Smooth muscle cell (in vitro differentiated cells): ENCODE data around the gene PGAP3. TPM values are rescaled to one million over a fixed set of nuclear protein-coding genes. Genes with fewer than 3 reads are reported as not detected.

Experiments
- DNase-seq: peaks from one replicate; lab custom pipeline; 2025; ENCODE audit not compliant: unreplicated experiment; lab: John Stamatoyannopoulos, UW
- H2AFZ ChIP-seq: fragments of 200-600 bp; sonication (generic); 2 replicates; pipeline ENCODE4 v1.6.0; 2016; ENCODE audit warnings: antibody characterized with exemption, low read depth, mild to moderate bottlenecking
- H3F3A ChIP-seq: fragments of 200-600 bp; sonication (generic); 2 replicates; pipeline ENCODE4 v1.6.0; 2017; ENCODE audit warnings: antibody characterized with exemption, low read depth
- H3K27ac ChIP-seq: fragments of 200-600 bp; sonication (generic); 2 replicates; pipeline ENCODE4 v1.5.1; 2016; ENCODE audit warnings: low read depth, mild to moderate bottlenecking
- H3K27me3 ChIP-seq: fragments of 200-600 bp; sonication (generic); 2 replicates; pipeline ENCODE4 v1.6.1; 2016; ENCODE audit warnings: low read depth, mild to moderate bottlenecking
- H3K36me3 ChIP-seq: fragments of 200-600 bp; sonication (generic); 2 replicates; pipeline ENCODE4 v1.5.1; 2016; ENCODE audit warnings: low read depth
- H3K4me1 ChIP-seq: fragments of 200-600 bp; sonication (generic); 2 replicates; pipeline ENCODE4 v1.5.1; 2016; ENCODE audit warnings: low read depth
- H3K4me2 ChIP-seq: fragments of 200-600 bp; sonication (generic); 2 replicates; pipeline ENCODE4 v1.6.0; 2016; ENCODE audit warnings: mild to moderate bottlenecking
- H3K4me3 ChIP-seq: fragments of 200-600 bp; sonication (generic); 2 replicates; pipeline ENCODE4 v1.5.1; 2016; ENCODE audit warnings: mild to moderate bottlenecking
- H3K79me2 ChIP-seq: fragments of 200-600 bp; sonication (generic); 2 replicates; pipeline ENCODE4 v1.6.0; 2016; ENCODE audit warnings: low read depth, mild to moderate bottlenecking
- H3K9ac ChIP-seq: fragments of 200-600 bp; sonication (generic); 2 replicates; pipeline ENCODE4 v1.6.0; 2016; ENCODE audit warnings: low read depth
- H3K9me3 ChIP-seq: fragments of 200-600 bp; sonication (generic); replicated peaks from 2 replicates; pipeline ENCODE4 v1.5.1; 2016; ENCODE audit warnings: low read depth
- H4K20me1 ChIP-seq: fragments of 200-600 bp; sonication (generic); 2 replicates; pipeline ENCODE4 v1.6.0; 2016; ENCODE audit warnings: low read depth
- WGBS: methylation state at CpG from one replicate; pipeline ENCODE4 v1.1.7; 2016; ENCODE audit warnings: low lambda C conversion rate; 5-methylcytosine and 5-hydroxymethylcytosine counted together
- polyA plus RNA-seq: library from polyadenylated mRNA; unstranded; fragments of >200 nt; fragmentation: Nextera tagmentation; extraction: Ambion mirVana; gene quantifications from 2 replicates; pipeline ENCODE4 v1.2.1, GENCODE V29; 2016
- total RNA-seq: library from RNA; depleted of rRNA; stranded (reverse); fragments of >200 nt; gene quantifications from 2 replicates; pipeline ENCODE4 v1.2.3, GENCODE V29; 2014
- TF ChIP-seq, protein P1 (sequence below): fragments of 200-600 bp; sonication (generic); IDR thresholded peaks from 2 replicates; pipeline ENCODE4 v1.5.1; 2017; ENCODE audit warnings: borderline replicate concordance, mild to moderate bottlenecking, antibody characterized with exemption; ENCODE audit not compliant: insufficient read depth, poor library complexity, severe bottlenecking

PGAP3 gene
- total and polyA plus RNA-seq, 2 experiments from 2014 or later, result 19.1 to 19.4 TPM

DNA sequence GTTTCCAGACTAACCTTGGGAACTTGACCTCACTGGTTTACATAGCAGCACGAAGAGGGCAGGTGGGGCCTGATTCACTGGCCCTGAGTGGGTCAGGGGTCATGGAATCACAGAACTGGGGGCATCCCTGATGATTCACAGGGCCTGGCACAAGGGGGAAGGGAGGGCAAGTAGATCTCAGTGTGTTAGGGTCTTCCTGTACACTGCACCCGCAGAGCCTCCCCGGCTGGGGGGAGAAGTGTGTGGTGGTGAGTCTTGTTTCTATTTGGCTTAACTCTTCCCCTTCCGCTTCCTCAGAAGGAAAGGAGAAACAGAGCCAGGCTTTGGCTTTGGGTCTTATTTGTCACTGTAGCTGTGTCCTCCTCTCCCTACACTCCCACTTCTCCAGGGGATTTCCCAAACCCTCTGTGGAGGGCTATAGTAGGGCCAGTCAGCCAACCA, 47.2 kb downstream of the PGAP3 start:
- DNase-seq, result no peak
- Histone ChIP-seq H3K36me3 (no peaks in the 10 kb centered on the region), H3K27me3 (no peaks in the 10 kb centered on the region), H3F3A (no peaks in the 10 kb centered on the region), H2AFZ (no peak overlapping the region), H3K9ac (no peak overlapping the region), H3K4me1 (peaks cover 20% of the 10 kb centered on the region), H4K20me1 (peaks cover 67% of the 10 kb centered on the region), H3K4me2 (no peak overlapping the region), H3K9me3 (no peaks in the 10 kb centered on the region), H3K79me2 (peaks cover 60% of the 10 kb centered on the region), H3K27ac (no peak overlapping the region), H3K4me3 (no peak overlapping the region)
- 78% methylated on average over 4 of the region's 4 CpGs for WGBS
- TF ChIP-seq, protein P1, sequence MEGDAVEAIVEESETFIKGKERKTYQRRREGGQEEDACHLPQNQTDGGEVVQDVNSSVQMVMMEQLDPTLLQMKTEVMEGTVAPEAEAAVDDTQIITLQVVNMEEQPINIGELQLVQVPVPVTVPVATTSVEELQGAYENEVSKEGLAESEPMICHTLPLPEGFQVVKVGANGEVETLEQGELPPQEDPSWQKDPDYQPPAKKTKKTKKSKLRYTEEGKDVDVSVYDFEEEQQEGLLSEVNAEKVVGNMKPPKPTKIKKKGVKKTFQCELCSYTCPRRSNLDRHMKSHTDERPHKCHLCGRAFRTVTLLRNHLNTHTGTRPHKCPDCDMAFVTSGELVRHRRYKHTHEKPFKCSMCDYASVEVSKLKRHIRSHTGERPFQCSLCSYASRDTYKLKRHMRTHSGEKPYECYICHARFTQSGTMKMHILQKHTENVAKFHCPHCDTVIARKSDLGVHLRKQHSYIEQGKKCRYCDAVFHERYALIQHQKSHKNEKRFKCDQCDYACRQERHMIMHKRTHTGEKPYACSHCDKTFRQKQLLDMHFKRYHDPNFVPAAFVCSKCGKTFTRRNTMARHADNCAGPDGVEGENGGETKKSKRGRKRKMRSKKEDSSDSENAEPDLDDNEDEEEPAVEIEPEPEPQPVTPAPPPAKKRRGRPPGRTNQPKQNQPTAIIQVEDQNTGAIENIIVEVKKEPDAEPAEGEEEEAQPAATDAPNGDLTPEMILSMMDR, result no peak

DNA sequence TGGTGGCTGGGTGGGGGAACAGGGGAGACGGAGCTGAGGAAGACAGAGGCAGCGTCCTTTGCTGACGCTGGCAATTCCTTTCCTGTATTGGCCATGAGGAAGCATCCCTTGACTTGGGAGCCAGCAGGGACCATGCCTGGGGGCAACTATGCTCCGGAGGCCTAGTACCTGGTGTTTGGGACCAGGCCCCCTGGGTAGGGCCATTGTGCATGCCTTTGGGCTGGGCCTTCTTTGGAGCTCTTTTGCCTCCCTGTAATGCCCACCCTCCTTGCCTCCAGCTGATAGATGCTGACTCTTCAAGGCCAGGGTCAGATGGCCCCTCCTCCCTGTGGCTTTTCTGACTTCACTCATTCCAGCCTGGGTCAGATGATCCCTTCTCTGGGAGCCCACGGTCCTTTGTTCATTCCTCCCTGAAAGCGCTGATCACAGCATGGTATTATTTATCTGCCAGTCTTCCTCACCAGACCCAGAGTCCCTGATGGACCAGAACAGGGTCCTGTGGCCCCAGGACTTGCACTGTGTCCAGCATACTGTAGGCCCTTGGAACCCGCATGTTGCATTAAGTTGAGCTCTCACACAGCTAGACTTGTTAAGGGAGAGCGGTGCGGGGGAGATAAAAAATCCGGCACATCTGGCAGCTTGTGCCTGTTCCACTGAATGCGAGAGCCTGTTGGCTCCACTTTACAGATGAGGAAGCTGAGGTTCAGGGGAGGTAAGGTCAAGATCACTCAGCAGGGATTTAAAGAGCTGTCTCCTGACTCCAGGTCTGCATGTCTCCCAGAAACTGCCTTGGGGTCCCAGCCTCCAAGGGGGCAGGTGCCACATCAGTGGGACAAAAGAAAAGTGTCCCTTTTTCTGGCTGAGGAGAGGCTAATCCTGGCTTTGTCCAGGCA, 48.0 kb downstream of the PGAP3 start:
- Histone ChIP-seq H3K79me2 (peaks cover 60% of the 10 kb centered on the region), H3K4me1 (peaks cover 14% of the 10 kb centered on the region), H3K4me2 (no peak overlapping the region), H3F3A (no peaks in the 10 kb centered on the region), H3K4me3 (no peak overlapping the region), H2AFZ (no peak overlapping the region), H3K36me3 (no peaks in the 10 kb centered on the region), H4K20me1 (peaks cover 59% of the 10 kb centered on the region), H3K27ac (no peak overlapping the region), H3K9ac (no peak overlapping the region), H3K9me3 (no peaks in the 10 kb centered on the region), H3K27me3 (no peaks in the 10 kb centered on the region)
- no peak for DNase-seq
- TF ChIP-seq, protein P1, result no peak
- 79% methylated on average over 11 of the region's 11 CpGs for WGBS

DNA sequence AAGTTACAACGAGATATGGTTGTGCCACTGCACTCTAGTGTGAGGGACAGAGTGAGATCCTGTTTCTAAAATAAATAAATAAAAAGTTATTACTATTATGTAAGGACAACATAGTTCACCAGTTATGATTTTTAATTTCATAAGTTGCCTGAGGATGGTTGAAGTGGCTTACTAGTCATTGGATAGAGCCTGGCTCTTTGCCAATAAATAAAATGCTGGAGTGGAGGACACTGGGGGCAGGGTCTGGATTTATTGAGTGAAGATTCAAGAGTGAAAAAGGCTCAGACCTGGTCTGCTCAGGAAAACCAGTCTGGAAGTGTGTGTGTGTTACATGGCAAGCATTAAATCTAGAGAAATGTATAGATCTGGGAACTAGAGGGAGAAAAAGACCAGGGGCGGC, 48.8 kb downstream of the PGAP3 start:
- H3K4me2 ChIP-seq, result no peak overlapping the region

More for the DNA sequence above, 48.8 kb downstream of the PGAP3 start:
- H4K20me1 ChIP-seq, result peaks cover 52% of the 10 kb centered on the region
- TF ChIP-seq, protein P1, result no peak
- no peaks in the 10 kb centered on the region for H3K36me3 ChIP-seq
- DNase-seq, result no peak
- peaks cover 13% of the 10 kb centered on the region for H3K4me1 ChIP-seq
- H3K79me2 ChIP-seq, result peaks cover 56% of the 10 kb centered on the region
- no peak overlapping the region for H2AFZ ChIP-seq
- no peaks in the 10 kb centered on the region for H3F3A ChIP-seq
- H3K9ac ChIP-seq, result no peak overlapping the region
- WGBS, result 75% methylated on average over 2 of the region's 2 CpGs
- H3K4me3 ChIP-seq, result no peak overlapping the region
- no peaks in the 10 kb centered on the region for H3K27me3 ChIP-seq
- no peaks in the 10 kb centered on the region for H3K9me3 ChIP-seq
- H3K27ac ChIP-seq, result no peak overlapping the region
